Stomach (tissue), 19 donors: ENCODE results near the gene LGALS4. TPM values are rescaled to one million over a fixed set of nuclear protein-coding genes. Genes with fewer than 3 reads are reported as not detected.
"Not testable (repeated sequence)": the region's sequence is repeated elsewhere in the genome, so short reads cannot be mapped to it uniquely, and the experiment has no call there.

Experiments
- DNase-seq, 2 donors: peaks; one replicate each; pipeline versions ENCODE4 v3.0.0 to v3.0.0-alpha.2; 2013 to 2019
- H3K27ac ChIP-seq, 5 donors: fragments of 200-600 bp in 4 of 5; sonication (generic) in 4 of 5; one replicate each; pipeline ENCODE4 v1.5.1; 2013 to 2019; ENCODE audit warnings: mild to moderate bottlenecking in 1 of 5, moderate library complexity in 1 of 5
- H3K27me3 ChIP-seq, 3 donors: fragments of 200-600 bp; sonication (generic); one replicate each; pipeline ENCODE4 v1.5.1; 2017 to 2019; ENCODE audit warnings: mixed run types in 1 of 3
- H3K36me3 ChIP-seq, 4 donors: fragments of 200-600 bp; sonication (generic); 1 replicate in 3 of 4; 2 replicates in 1 of 4; pipeline ENCODE4 v1.5.1; 2016 to 2019
- H3K4me1 ChIP-seq, 4 donors: fragments of 200-600 bp; sonication (generic); one replicate each; pipeline ENCODE4 v1.5.1; 2016 to 2019
- H3K4me3 ChIP-seq, 4 donors: fragments of 200-600 bp; sonication (generic) in 3 of 4; one replicate each; pipeline ENCODE4 v1.5.1; 2016 to 2019; ENCODE audit warnings: mild to moderate bottlenecking in 1 of 4
- H3K9me3 ChIP-seq, 4 donors: fragments of 200-600 bp; sonication (generic); one replicate each; pipeline ENCODE4 v1.5.1; 2016 to 2019
- EP300 ChIP-seq: sonication (generic); formaldehyde crosslinking; IDR thresholded peaks from one replicate; pipeline ENCODE4 v1.6.1; 2017; ENCODE audit warnings: antibody characterized with exemption
- POLR2A ChIP-seq, 4 donors: fragments of 450-650 bp; IDR thresholded peaks; one replicate each; pipeline ENCODE4 v1.6.1; 2016; ENCODE audit warnings: antibody characterized with exemption in 4 of 4, control low read depth in 2 of 4, mild to moderate bottlenecking in 1 of 4, moderate library complexity in 1 of 4
- POLR2AphosphoS5 ChIP-seq, 3 donors: sonication (generic); formaldehyde crosslinking; IDR thresholded peaks; one replicate each; pipeline ENCODE4 v1.6.1; 2016; ENCODE audit warnings: antibody characterized with exemption in 3 of 3
- WGBS, 5 donors: extraction: QIAGEN DNeasy Blood & Tissue Kit in 3 of 5; methylation state at CpG; one replicate each; pipeline versions ENCODE4 v1.1.5 to v1.1.7; 2013 to 2018; 5-methylcytosine and 5-hydroxymethylcytosine counted together
- intact Hi-C: fragments of 100-400 bp; cut with DNase I; formaldehyde crosslinking; loops from one replicate; pipeline ENCODE4 v1.15.1; 2023; ENCODE audit warnings: low total_unique reads
- long read RNA-seq, 10 donors: transcript quantifications; one replicate each; lab custom pipeline, GENCODE V29; 2026
- polyA plus RNA-seq, 3 donors: library from polyadenylated mRNA; stranded (reverse); fragments of 200-250 nt; gene quantifications; one replicate each; pipeline ENCODE4 v1.2.3, GENCODE V29; 2013
- total RNA-seq, 5 donors: library from RNA; depleted of rRNA; stranded (reverse); fragments of >200 nt; gene quantifications; one replicate each; pipeline versions ENCODE4 v1.1.0 to v1.2.3, GENCODE V29; 2014 to 2016
- TF ChIP-seq, protein P1 (sequence below), 7 experiments: fragments of 450-650 bp in 4 of 7; fragments of 200-600 bp in 3 of 7; sonication (generic) in 3 of 7; IDR thresholded peaks; one replicate each; pipeline ENCODE4 v1.5.1; 2016 to 2019; ENCODE audit warnings: antibody characterized with exemption in 7 of 7, control low read depth in 2 of 7, mild to moderate bottlenecking in 1 of 7
- donor health status: healthy with polysubstance abuse.
- donor health status: Bipolar disorder and iron deficiency.
- donor health status: healthy.

The LGALS4 gene, protein sequence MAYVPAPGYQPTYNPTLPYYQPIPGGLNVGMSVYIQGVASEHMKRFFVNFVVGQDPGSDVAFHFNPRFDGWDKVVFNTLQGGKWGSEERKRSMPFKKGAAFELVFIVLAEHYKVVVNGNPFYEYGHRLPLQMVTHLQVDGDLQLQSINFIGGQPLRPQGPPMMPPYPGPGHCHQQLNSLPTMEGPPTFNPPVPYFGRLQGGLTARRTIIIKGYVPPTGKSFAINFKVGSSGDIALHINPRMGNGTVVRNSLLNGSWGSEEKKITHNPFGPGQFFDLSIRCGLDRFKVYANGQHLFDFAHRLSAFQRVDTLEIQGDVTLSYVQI
- total RNA-seq (1,000 to 10,000 TPM in 1 of 5 donors, 100 to 1,000 TPM in 3, 10 to 100 TPM in 1; 32.1 to 1,765 (median 113) TPM), polyA plus RNA-seq (100 to 1,000 TPM in 1 of 3 donors, 10 to 100 TPM in 2; 23.5 to 627 (median 80.1) TPM)
- long read RNA-seq, donor 1, transcript LGALS4-201 (10 exons, 1,535 nt) = major isoform, 9 of 10 reads
- long read RNA-seq, donor 1, partial matches to known transcripts = 0 of 10 reads
- long read RNA-seq, donor 1, other reads (novel, unspliced or antisense) = 0 of 10 reads
- long read RNA-seq, donor 2, transcript LGALS4-201 (10 exons, 1,535 nt) = major isoform, 25 of 27 reads
- long read RNA-seq, donor 2, partial matches to known transcripts = 0 of 27 reads
- long read RNA-seq, donor 2, other reads (novel, unspliced or antisense) = 0 of 27 reads
- long read RNA-seq, donor 3, partial matches to known transcripts = 0 of 4 reads
- long read RNA-seq, donor 3, other reads (novel, unspliced or antisense) = 0 of 4 reads
- long read RNA-seq, donor 4, partial matches to known transcripts = 0 of 2 reads
- long read RNA-seq, donor 4, other reads (novel, unspliced or antisense) = 0 of 2 reads
- long read RNA-seq, donor 5, partial matches to known transcripts = 0 of 1 reads
- long read RNA-seq, donor 5, other reads (novel, unspliced or antisense) = 0 of 1 reads
- long read RNA-seq, donor 6, transcript LGALS4-201 (10 exons, 1,535 nt) = major isoform, 20 of 21 reads
- long read RNA-seq, donor 6, partial matches to known transcripts = 0 of 21 reads
- long read RNA-seq, donor 6, other reads (novel, unspliced or antisense) = 0 of 21 reads
- long read RNA-seq, donor 7, transcript LGALS4-201 (10 exons, 1,535 nt) = major isoform, 43 of 57 reads
- long read RNA-seq, donor 7, partial matches to known transcripts = 12 of 57 reads
- long read RNA-seq, donor 7, other reads (novel, unspliced or antisense) = 0 of 57 reads
- long read RNA-seq, donor 8, partial matches to known transcripts = 0 of 3 reads
- long read RNA-seq, donor 8, other reads (novel, unspliced or antisense) = 0 of 3 reads
- long read RNA-seq, donor 9, partial matches to known transcripts = 0 of 1 reads
- long read RNA-seq, donor 9, other reads (novel, unspliced or antisense) = 0 of 1 reads
- long read RNA-seq, donor 10, transcript LGALS4-201 (10 exons, 1,535 nt) = major isoform, 29 of 36 reads
- long read RNA-seq, donor 10, partial matches to known transcripts = 6 of 36 reads
- long read RNA-seq, donor 10, other reads (novel, unspliced or antisense) = 0 of 36 reads

DNA sequence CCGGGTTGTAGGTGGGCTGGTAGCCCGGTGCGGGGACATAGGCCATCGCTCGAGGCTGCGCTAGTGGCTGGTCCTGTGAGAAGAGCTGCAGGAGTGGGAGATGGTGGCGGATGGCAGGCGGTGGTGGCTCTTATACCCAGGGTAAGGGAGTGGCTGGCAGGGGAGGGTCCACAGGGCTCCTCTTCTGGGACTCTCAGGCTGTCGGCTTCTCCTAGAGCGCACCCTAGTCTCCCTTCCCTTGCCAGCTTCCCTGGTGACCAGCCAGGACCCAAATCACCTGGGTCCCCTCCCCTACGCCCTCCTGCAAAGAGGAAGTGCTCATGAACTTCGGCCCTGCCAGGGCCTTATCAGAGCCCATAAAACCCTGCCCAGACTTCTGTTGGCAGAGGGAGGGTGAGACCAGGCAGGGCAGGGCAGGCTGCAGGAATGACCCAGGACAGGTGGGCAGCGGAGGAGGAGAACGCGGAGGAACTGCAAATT is at the start of gene LGALS4:
LGALS4 (minus strand) TSS at position 105 of the 480 bp plus-strand sequence; CDS start at position 46, 59 bp downstream.
- Histone ChIP-seq H3K36me3 (peaks cover 30 to 37% (median 33%) of the 10 kb centered on the region in 4 donors), H3K4me3 (peak within 1 kb of the TSS; percentile 2 to 41 (median 30)), H3K4me1 (peaks cover 0 to 6% (median 0%) of the 10 kb centered on the region in 4 donors), H3K27ac (peak within 1 kb of the TSS; percentile 54 to 80 (median 74)), H3K27me3 (no peaks in the 10 kb centered on the region), H3K9me3 (no peaks in the 10 kb centered on the region)
- intact Hi-C loops = no loop called here
- peak; percentile 82 to 93 for DNase-seq
- 36 to 88% (median 64%) methylated on average over 14 to 15 of the region's 15 CpGs for WGBS, 5 donors
- TF ChIP-seq POLR2AphosphoS5 (IDR thresholded peaks at IDR 0.05) = peak in 2 of 3 donors; percentile 87 to 90
- TF ChIP-seq POLR2A (IDR thresholded peaks at IDR 0.05) = no peak
- TF ChIP-seq EP300 = no peak
- TF ChIP-seq, protein P1, sequence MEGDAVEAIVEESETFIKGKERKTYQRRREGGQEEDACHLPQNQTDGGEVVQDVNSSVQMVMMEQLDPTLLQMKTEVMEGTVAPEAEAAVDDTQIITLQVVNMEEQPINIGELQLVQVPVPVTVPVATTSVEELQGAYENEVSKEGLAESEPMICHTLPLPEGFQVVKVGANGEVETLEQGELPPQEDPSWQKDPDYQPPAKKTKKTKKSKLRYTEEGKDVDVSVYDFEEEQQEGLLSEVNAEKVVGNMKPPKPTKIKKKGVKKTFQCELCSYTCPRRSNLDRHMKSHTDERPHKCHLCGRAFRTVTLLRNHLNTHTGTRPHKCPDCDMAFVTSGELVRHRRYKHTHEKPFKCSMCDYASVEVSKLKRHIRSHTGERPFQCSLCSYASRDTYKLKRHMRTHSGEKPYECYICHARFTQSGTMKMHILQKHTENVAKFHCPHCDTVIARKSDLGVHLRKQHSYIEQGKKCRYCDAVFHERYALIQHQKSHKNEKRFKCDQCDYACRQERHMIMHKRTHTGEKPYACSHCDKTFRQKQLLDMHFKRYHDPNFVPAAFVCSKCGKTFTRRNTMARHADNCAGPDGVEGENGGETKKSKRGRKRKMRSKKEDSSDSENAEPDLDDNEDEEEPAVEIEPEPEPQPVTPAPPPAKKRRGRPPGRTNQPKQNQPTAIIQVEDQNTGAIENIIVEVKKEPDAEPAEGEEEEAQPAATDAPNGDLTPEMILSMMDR (IDR thresholded peaks at IDR 0.05) = peak in 1 of 7 experiments; percentile 8

DNA sequence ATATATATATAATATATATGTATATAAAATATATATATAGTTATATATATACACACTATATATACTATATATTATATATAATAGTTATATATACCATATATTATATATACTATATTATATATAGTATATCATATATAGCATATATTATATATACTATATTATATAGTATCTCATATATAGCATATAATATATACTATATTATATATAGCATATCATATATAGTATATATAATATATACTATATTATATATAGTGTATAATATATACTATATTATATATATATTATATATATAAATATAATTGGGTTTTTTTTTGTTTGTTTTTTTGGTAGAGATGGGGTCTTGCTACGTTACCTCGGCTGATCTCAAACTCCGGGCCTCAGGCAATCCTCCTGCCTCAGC is 48.6 kb upstream of the LGALS4 start:
- Histone ChIP-seq H3K4me1 (peaks cover 7 to 46% (median 38%) of the 10 kb centered on the region in 4 donors), H3K36me3 (no peaks in the 10 kb centered on the region), H3K27me3 (no peaks in the 10 kb centered on the region), H3K9me3 (no peaks in the 10 kb centered on the region), H3K4me3 (no peak overlapping the region), H3K27ac (no peak overlapping the region)
- TF ChIP-seq, protein P1 (IDR thresholded peaks at IDR 0.05) = no peak
- TF ChIP-seq POLR2AphosphoS5 (IDR thresholded peaks at IDR 0.05) (no peak), POLR2A (IDR thresholded peaks at IDR 0.05) (no peak), EP300 (no peak)
- 90 to 100% (median 98%) methylated on average over 3 of the region's 3 CpGs for WGBS, 5 donors
- no peak for DNase-seq
- intact Hi-C loops = no loop called here

DNA sequence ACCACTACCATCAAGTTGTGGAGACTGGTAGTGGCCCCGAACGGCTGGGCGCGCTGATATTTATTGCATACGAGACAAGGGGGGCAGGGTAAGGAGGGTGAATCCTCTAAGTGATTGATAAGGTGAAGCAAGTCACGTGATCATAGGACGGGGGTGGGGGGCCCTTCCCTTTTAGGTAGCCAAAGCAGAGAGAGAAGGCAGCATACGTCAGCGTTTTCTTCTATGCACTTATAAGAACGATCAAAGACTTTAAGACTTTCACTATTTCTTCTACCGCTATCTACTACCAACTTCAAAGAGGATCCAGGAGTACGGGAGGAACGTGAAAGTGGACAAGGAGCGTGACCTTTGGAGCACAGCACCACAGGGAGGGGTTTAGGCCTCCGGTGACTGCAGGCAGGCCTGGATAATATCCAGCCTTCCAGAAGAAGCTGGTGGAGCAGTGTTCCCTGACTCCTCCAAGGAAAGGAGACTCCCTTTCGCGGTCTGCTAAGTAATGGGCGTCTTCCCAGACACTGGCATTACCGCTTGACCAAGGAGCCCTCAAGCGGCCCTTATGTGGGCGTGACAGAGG is 47.0 kb upstream of the LGALS4 start:
- H3K36me3 ChIP-seq, DNase-seq, H3K4me3 ChIP-seq, H3K27me3 ChIP-seq, H3K9me3 ChIP-seq, intact Hi-C loops: not testable (repeated sequence)
- H3K27ac ChIP-seq = peak overlapping the region in 1 of 5 donors; percentile 20
- 61 to 70% (median 64%) methylated on average over 21 of the region's 21 CpGs for WGBS, 5 donors
- H3K4me1 ChIP-seq = peaks cover 7 to 34% (median 31%) of the 10 kb centered on the region in 4 donors

DNA sequence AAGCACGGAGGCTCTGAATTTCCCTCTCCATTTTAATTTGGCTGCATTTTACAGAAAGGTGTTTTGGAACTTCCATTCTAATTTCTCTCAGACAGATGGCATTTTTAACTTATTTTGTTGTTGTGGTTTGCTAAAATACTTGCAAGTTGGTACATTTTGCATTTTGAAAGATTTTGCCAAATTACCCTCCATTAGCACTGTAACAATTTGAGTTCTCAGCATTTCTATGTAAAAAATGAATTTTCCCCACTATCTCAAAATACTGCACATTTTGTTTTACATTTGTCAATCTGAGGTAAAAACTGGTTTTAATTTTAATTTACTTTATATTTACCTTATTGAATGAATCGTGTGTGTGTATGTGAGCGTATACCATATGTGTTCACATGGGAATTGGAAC is 44.1 kb upstream of the LGALS4 start:
- H3K36me3 ChIP-seq = no peaks in the 10 kb centered on the region
- H3K27me3 ChIP-seq = no peaks in the 10 kb centered on the region
- TF ChIP-seq EP300 (no peak), POLR2AphosphoS5 (IDR thresholded peaks at IDR 0.05) (no peak), POLR2A (IDR thresholded peaks at IDR 0.05) (no peak)
- TF ChIP-seq, protein P1 (IDR thresholded peaks at IDR 0.05) = no peak
- no peaks in the 10 kb centered on the region for H3K9me3 ChIP-seq
- DNase-seq = no peak
- peaks cover 5 to 24% (median 15%) of the 10 kb centered on the region in 4 donors for H3K4me1 ChIP-seq
- H3K27ac ChIP-seq = peak overlapping the region in 1 of 5 donors; percentile 56
- H3K4me3 ChIP-seq = no peak overlapping the region
- WGBS, 5 donors = 76 to 88% (median 82%) methylated on average over 3 of the region's 3 CpGs
- intact Hi-C loops = no loop called here

DNA sequence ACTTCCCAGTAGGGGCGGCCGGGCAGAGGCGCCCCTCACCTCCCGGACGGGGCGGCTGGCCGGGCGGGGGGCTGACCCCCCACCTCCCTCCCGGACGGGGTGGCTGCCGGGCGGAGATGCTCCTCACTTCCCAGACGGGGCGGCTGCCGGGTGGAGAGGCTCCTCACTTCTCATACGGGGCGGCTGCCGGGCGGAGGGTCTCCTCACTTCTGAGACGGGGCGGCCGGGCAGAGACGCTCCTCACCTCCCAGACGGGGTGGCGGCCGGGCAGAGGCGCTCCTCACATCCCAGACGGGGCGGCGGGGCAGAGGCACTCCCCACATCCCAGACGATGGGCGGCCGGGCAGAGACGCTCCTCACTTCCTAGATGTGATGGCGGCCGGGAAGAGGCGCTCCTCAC is 43.0 kb upstream of the LGALS4 start:
- H3K27ac ChIP-seq, DNase-seq, H3K27me3 ChIP-seq, H3K9me3 ChIP-seq, H3K36me3 ChIP-seq, intact Hi-C loops, H3K4me3 ChIP-seq: not testable (repeated sequence)
- WGBS, 5 donors = 90 to 99% (median 97%) methylated on average over 6 to 25 of the region's 37 CpGs
- H3K4me1 ChIP-seq = peaks cover 14 to 28% (median 22%) of the 10 kb centered on the region in 4 donors

DNA sequence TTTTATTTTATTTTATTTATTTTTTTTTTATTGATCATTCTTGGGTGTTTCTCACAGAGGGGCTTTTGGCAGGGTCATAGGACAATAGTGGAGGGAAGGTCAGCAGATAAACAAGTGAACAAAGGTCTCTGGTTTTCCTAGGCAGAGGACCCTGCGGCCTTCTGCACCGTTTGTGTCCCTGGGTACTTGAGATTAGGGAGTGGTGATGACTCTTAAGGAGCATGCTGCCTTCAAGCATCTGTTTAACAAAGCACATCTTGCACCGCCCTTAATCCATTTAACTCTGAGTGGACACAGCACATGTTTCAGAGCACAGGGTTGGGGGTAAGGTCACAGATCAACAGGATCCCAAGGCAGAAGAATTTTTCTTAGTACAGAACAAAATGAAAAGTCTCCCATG is 42.2 kb upstream of the LGALS4 start:
- DNase-seq, H3K36me3 ChIP-seq, intact Hi-C loops, H3K4me3 ChIP-seq, H3K27me3 ChIP-seq, H3K9me3 ChIP-seq, H3K27ac ChIP-seq: not testable (repeated sequence)
- peaks cover 14 to 30% (median 21%) of the 10 kb centered on the region in 4 donors for H3K4me1 ChIP-seq
- WGBS, 5 donors = 42 to 78% (median 60%) methylated on average over 2 to 3 of the region's 3 CpGs
